Stimulated activated CD8-positive, alpha-beta memory T cell treated with anti-CD3 and anti-CD28 coated beads, Interleukin-4, amount 100 ng/mL, for 4 hours (primary cell): ENCODE results near the gene LAMA5.

Source experiments
- DNase-seq, 2 donors: peaks; one replicate each; pipeline ENCODE4 v3.0.0-alpha.2; 2020; ENCODE audit warnings: low read depth in 2 of 2, low spot score in 1 of 2

LAMA5 gene

DNA sequence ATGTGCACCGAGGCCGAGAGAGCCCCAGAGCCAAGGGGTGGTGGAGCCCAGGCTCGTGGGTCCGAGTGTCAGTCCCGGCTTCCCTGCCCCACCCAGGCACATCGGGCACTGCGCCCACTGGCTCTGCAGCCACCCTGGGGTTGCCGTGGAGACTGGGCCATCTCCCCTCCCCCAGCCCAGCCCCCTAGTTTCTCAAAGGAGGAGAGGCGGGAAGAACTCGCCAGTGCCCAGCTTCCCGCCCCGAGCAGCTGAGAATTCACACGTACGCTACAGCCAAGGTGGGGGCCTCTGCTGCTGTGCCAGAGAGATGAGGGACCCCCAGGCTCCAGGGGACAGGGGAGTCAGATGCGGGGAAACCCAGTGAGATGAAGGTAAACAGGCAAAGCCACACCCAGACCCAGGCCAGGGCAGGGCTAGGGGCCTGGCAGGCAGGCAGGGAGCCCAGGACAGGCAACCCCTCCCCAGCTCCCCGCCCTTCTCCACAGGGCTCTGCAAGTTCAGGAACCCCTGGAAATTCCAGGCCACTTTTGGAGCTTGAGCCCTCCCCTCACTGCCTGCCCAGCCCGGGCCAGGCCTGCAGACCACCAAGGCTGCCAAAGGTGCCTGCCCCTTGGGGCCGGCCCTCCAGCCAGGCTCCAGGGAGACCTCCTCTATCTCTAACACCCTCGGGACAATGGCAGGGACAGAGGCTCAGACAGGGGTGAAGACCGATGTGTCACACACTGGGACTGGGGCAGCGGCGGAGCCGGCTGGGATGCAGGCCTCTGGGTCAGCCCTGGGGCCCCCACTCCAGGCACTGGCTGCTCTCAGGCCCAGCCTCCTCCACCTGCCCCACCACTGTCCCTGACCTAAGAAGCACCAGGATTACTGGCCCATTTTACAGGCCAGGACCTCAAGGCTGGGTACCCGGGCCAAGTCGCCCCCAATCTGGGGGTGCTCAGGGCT, 6.0 kb downstream of the LAMA5 start:
- DNase-seq, result no peak

DNA sequence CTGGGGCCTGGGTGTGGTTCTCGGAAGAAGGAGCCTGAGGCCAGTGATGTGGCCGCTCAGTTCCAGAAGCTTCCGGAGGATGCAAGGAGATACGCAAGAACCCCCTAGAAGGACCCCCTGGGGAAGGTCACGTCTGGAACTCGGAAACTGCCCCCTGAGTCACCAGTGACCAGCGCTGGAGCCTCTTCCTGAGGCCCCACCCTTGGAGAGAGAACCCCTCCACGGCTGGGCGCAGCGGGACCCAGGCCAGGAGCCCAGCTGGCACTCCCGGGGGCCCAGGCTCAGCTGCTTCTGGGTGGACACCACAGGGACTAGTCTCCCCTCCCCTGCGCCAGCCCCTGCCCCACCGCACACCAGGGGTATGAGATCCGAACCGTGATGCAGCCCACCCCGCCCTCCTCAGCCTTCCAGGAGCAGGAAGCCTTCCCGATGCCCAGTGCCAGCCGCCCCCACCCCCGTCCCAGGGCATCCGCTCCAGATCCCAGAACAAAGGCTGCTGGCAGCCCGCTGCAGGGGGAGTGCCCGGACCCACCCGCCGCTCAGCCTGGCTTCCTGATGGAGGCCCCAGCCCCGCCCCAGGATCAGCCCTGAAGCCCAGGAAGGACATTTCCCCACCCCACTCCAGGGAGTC, 7.5 kb downstream of the LAMA5 start:
- DNase-seq, result no peak

DNA sequence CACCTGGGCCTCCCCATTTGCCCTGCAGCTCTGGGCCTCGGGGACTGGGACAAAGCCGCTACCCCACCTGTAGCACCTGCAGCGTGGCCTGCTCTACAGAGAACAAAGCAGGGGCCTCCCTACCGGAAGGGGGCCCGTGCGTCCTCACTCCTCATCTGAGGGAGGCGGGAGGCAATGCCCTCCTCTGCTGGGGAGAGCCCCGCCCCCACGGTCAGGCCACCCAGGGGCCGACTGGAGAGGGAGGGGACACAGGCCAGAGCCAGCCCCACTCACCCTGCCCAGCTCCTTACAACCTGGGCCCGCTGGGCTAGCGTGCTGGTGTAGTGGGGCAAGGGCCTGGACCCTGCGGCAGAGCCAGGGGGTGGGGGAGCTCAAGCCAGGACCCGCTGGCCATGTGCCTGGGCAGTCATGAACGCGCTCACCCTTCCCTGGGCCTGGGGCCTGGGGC, 8.0 kb downstream of the LAMA5 start:
- no peak for DNase-seq

DNA sequence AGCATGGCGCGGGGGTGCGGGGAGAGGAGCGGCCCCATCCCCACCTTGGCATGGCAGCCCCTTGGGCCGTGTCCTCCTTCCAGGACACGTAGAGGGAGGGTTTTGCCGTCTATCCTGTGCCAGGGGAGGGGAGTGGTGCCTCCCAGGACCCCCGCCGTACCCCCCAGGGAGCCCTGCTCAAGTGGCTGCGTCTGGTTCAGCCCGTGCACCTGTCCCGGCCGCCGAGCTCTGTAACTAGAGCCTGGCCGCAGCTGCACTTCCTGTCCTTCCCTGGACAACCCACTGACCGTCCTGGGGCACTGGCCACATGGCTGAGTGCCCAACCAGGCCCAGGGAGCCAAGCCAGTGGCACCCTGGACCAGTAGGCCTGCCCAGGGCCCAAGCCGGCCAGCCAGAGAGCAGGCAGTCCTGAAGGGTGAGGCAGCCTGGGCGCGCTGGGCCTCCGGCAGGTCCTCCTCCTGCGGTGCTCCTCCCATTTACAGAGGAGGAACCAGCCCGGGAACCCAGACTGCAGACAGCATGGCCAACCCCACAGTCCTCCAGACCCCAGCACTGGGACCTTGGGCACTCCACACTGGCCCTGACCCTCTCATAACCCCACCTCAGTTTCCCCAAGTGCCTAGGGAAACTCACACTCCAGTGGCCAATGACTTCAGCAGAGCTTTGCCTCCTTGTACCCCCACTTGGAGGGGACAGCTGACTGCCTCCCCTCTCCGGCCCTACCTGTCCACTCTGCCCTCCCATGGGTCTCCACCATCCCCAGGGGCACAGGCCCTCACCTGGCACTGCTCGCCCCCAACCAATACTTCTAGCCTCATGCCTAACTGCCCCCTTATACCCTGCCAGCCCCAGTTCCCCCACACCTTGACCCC, 8.7 kb downstream of the LAMA5 start:
- DNase-seq, result no peak

DNA sequence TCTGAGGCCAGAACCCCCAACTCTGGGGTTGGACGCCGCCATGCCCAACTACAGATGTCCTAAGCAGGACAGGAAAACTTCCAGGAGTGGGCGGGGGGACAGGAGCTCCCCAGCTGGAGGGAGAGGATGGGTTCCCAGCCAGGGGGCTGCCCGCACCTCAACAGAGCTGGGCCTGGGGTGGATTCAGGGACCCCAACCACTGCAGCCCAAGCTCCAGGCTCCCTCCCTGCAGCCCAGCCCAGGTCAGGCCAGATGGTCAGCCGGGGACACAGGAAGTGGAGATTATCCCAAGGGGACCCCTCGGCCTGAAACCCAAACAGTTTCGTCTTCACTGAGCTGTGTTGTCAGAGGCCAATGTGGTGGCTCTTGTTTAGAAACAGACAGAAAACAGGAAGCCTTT, 9.4 kb downstream of the LAMA5 start:
- no peak for DNase-seq

DNA sequence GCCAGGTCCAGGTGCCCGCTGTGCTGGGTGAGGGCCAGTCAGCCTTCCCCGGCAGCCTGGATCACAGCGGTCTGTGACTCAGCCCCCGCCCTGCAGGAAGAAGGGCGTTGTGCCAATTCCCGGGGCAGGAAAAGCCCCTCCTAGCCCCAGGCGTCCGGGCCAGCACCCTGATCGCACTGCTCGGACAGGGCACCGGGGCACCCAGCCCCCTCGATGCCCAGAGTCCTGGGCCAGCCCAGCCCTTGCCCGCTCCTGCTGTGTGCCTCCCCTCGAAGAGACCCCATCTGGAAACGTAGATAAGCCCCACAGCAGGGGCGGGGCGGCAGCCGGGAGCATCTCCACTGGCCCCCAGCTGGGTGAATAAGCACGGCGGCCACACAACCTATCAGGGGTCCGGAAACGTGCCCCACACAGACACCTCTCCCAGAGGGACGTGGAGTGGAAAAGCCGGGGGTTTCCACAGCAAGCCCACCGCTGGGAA, 9.9 kb downstream of the LAMA5 start:
- no peak for DNase-seq

DNA sequence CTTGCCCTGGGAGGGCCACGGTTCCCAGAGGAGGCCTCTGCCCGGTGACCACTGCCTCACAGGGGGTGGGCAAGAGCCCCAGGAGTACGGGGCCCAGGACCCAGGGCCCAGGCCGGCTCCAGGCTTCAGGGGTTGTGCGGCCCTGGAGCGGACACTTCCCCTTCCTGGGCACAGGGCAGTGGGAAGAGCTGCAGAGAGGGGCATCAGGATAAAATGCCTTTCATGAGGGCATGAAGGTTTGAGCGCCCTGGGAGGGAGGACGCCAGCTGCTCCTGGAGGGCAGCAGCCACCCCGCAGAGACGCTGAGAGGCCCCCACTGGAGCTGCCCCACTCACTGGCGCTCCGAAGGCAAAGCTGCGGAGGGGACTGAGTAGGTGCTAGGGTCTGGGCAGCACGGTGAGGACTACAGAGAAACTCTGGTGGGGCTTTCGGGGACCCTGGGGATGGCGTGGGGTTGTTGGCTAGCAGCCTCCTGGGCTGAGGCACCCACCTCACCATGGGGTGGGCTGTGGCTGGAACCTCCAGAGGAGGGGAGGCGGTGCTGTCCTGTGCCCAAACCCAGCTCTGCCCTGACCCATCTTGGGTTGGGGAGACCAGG, 10.4 kb downstream of the LAMA5 start:
- no peak for DNase-seq

DNA sequence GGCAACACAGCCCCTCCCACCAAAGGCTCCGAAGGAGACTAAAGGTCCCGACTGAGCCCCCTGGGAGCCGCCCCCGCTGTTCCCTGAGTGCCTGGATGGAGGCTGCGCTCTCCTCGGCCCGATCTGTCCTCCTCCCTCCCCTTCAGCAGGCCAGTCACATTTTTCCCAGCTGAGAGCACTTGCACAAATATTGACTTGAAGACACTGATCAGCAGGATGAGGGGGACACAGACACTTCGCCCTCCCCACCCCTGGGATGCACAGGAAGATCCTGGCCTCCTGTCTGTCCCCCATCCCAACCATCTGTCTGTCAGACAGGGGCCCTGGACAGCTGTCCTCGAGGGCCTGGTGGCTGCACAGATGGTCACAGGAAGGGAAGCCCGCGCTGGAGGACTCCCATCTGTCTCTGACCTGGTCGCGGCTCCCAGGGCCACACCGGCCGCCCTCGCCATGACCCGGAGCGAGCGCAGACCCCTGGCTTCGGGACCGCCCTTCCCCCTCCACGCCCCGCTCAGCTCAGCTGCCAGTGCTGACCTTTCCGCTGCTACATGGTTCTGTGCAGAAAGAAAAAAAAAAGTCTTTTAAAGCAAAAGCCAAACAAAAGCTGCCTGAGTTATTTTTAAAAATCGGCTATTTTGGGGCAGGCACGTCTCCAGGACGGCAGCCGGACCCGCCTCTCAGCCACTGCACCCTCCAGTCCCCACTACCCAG, 11.1 kb downstream of the LAMA5 start:
- DNase-seq, result no peak

DNA sequence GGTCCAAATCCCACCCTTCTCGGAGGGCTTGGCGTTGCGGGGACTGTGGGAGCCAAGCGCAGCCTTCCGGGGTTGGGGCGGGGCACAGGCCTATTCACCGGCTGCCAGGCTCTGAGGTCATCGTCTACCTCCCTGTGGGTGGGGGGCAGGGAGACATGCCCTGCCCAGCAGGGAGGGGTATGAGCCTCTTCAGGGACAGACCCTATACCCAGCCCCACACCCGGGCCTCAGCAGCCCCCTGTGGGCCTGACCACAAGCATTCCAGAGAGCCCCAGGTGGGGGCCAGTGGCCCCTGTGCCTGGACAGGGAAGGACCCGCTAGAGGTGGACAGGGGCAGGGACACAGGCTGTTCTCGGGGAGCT, 11.6 kb downstream of the LAMA5 start:
- DNase-seq, result no peak

DNA sequence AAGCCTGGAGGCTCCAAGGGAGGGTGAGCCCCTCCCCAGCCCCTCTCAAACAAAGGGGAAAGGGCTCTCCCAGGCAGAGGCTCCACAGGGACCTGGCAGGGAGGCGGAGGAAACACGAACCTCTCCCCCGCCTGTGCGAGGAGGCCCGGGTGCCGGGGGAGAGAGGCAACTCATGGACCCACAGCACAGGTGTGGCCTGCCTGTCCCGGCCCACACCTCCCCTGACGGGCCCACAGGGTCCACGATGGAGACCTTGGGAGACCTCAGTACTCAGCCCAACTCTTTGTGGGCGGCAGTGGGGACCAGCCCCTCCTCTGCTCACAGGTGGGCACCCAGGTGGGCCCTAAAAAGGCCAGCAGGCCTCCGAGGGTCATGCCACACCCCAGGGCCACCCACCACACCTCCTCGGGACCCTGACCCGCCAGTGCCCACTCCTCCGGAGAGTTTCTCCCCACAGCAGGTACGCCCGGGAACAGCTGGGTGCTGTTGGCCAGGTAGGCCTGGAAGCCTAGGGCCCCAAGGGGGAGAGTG, 12.2 kb downstream of the LAMA5 start:
- DNase-seq, result no peak

DNA sequence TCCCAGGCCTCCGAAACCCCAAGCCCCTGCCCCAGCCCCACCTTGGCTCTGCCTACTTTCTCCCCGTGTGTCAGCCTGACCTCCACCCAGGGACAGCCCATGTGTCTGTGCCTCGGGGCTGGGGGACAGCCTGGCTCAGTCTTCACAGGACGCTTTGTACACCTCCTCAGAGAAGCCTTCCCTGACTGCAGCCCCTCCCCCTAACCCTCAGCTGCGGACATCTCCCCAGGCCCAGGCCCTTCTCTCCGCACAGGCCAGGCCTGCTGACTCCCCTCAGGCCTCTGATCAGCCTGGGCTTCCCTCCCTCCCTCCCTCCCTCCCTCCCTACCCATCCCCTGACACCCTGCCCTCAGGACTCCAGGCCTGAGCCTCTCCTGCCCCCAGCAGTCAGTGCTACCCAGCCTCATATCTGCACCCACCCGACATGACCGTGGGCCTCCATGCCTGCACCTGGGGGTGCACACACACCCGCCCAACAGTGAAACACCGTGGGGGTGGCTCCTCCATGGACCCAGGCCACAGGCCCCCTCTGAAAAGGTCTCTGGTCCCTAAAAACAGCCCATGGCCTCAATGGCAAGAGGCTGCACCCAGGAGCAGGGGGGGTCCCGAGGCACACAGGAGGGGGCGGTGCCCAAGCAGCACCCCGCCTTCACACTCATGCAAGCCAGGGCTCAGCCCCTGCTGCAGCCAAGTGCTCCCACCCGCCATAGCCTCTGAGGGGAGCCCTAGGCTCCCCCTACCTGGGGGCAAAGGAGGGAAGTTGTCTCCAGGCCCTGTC, 12.9 kb downstream of the LAMA5 start:
- DNase-seq, result no peak

DNA sequence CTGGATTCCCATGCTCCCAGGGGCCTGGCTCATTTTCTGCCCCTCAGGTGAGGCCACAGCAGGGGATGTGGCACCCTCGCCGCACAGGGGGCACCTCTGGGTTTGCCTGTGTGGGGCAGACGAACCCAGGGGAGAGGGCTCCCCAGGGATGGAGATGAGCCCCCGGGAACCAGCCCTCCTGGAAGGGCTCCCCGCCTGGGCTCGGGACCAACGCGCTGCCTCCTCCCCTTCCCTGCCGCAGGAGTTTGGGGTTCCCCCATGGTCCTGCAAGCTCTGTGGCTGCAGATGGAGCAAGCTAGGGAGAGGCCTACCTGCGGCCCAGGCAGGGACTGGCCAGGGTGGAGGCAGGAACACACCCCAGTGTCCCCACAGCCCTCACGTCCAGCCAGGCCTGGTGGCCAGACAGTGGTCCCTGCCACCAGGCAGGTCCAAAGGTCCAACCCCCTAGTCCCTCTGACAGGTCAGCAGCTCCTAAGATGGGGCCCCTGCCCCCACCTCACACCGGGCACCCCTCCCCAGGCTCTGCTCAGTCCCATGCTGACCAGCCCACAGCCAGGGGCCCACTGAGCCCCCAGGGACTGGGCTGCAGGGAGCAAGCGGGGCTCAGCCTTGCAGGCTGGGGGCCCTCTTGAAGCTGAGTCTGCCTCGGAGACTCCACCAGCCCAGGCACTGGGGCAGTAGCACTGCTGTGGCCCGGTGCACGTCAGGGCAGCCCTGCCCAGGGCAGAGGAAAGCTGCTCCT, 13.7 kb downstream of the LAMA5 start:
- DNase-seq, result no peak

DNA sequence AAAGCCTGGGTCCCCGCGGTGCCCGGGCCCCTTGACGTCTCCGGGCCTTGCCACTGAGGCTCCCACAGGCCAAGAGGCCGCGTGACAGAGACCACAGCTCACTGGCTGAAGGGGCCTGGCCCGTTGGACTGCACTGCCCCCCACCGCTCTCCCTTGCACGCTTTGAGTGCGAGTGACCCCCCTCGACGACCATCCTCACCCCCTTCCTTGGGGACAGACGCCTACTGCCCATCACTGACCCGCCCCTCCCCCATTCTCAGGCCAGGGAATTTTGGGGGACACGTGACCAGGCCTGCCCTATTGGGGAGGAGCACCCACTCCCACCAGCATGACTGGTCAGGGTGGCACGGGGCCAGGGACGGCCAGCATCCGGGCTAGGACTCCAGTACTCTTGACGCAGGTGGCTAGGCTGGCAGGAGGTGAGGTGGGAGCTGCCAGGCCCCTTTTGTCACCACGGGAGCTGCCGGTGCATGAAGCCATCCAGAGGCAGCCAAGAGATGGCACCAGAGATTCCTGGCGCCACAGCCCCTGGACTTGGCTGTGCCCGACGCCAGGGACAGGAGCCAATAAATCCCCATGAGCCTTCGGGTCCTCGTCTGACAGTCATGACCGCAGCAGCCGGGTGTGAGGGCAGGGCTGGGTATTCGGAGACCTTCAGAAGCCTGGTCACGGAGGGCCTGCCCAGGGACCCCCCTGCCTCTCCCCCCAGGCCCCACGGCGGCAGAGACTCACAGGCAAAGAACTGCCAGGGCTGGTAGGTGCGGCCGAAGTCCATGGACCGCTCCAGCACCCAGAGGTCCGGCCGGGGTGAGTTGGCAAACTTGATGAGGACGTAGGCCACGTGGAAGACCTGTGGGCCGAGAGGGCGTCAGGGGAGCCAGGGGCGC, 14.5 kb downstream of the LAMA5 start:
- DNase-seq, result no peak

DNA sequence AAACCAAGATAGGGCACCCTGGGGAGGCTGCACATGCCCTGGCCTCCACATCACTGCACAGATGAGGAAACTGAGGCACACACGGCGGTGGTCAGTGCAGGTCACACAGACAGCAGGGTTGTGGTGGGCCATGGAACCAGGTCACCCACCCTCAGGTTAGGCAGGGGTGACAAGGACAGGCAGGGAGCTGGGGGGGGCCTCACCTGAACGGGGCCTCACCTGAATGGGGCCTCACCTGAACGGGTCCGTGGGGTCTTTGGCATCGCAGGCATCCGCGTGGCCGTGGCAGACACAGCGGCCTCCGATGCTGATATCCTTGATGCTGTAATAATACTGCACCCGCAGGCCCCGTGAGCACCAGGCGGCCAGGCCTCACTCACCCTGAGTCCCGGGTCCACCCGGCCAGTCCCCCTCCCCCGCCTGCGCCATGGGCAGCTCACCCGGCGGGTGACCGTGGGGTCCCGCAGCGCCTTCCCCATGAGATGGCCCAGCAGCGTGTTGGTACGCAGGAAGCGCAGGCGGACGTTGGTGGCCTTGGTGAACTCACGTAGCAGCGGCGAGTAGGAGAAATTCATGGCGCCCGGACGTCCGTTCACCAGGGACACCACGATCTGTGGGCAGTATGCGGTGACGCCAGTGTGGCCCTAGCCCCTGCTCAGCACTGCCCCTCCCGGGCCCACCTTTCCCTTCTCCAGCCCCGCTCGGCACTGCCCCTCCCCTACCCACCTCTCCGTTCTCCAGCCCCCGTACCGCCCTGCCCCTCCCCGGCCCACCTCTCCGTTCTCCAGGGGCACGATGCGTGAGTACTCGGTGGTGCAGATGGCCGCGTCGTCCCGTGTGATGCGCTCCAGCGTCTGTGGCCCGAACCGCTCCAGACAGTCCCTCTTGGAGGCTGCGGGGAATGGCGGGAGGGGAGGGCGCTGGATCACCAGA, 15.4 kb downstream of the LAMA5 start:
- DNase-seq, result no peak

DNA sequence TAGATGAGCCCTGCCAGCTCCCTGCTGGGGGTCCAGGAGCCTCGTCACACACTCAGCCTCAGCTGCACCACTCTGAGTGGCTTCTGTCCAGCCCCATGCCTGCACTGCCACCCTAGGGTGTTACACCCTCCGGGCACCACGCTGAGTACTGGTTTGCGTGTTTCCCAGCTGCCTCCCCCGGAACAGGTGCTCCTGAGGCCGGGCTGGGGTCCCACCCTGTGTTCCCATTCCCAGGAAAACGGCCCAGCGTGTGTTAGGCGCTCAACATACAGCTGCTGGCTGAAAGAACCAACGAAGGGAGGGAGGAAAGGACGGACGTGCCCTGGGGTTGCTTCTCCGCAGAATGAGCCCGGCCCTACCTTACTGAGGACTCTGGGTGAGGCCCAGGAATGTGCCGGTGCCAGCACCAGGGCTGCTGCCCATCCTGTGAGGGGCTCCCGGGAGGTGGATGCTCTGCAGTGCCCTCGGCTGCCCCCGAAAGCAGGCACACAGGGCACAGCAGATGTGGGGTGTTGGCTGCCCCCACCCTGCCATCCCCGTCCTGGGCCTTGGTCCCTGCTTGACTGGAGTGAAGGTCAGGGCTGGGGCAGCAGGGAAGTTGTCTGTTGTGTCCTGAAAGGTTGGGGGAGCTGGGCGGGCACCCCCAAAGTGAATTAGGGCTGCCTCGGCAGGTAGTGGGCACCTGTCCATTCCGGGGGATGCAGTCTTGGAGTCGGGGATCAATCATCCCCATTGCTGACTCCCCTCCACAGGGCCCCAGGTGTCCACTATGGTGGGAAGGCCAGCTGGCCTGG, 16.3 kb downstream of the LAMA5 start:
- no peak for DNase-seq

DNA sequence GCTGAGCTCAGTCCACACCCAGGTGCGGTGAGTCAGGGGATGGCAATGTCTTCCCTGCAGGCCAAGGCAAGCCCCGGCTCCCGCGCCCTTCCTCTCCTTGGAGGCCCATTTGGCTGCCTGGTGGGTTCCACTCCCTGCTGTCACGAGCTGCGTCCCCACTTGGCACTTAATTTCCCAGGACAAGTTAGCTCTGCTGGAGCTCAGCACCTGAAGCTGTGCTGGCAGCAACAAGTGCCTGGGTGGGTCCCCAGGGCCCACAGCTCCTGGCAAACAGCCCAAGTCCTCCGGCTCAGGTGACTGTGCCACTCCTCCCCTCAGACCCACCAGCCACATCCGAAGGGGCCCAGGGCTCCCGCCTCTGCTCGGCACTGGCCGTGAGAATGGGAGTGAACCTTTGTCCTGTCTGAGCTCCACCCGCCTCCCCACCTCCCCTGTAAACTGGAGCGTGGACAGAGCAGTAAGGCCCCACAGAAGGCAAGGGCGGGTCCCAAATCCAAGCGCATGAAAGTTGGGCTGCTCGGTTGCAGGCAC, 16.9 kb downstream of the LAMA5 start:
- DNase-seq, result no peak
